Activated CD4-positive, alpha-beta T cell treated with anti-CD3 and anti-CD28 coated beads, Interleukin-2, amount 50 U/mL, for 24 hours (primary cell): ENCODE results near the gene PIK3R3.

Experiments used
- DNase-seq, 2 donors: peaks; one replicate each; pipeline ENCODE4 v3.0.0-alpha.2; 2020; ENCODE audit warnings: low read depth in 1 of 2, low spot score in 1 of 2

Gene PIK3R3

DNA sequence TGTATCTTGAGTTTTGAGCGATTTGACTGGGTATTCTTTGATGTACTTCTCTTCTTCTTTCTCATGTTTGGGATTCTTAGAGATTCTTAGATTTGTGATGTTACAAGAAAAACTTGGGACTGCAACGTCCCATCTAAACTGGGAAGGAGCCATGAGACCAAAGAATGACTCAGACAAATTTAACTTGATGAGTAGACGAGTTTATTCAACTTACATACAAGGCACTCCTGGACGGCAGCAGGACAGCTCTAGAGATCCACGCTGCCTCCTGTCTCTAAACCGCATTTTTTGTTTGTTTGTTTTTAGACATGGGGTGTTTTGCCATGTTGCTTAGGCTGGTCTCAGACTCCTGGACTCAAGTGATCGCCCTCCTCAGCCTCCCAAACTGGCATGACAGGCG is 137.1 kb downstream of the PIK3R3 start:
- DNase-seq = no peak

DNA sequence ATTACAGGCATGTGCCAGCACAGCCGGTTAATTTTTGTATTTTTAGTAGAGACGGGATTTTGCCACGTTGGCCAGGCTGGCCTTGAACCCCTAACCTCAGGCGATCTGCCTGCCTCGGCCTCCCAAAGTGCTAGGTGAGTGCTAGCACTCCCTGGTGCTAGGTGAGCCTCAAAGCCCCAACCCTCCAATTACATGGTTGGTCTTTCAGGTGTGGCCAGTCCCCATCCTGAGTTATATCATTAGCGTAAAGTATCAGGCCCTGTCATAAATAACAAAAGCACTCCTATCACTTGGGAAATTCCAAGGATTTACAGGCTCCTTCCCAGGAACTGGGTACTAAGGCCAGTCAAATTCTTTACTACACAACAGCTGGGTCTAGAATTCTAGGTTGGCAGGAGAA is 138.0 kb downstream of the PIK3R3 start:
- DNase-seq = no peak
